ENCODE data around the gene BRD1. TPM values are rescaled to one million over a fixed set of nuclear protein-coding genes. Genes with fewer than 3 reads are reported as not detected.
"Not testable (repeated sequence)": the region's sequence is repeated elsewhere in the genome, so short reads cannot be mapped to it uniquely, and the experiment has no call there.

The BRD1 gene
- total and polyA plus RNA-seq, 7 donors = 12.6 to 52.6 (median 31.1) TPM

- H3K9me3 ChIP-seq = no peaks in the 10 kb centered on the region
- DNase-seq = peak; percentile 26
- no peak overlapping the region for H3K27ac ChIP-seq
- H3K4me1 ChIP-seq = peaks cover 0 to 65% (median 63%) of the 10 kb centered on the region in 4 donors
- H3K36me3 ChIP-seq = peaks cover 7 to 62% (median 34%) of the 10 kb centered on the region in 4 donors
- intact Hi-C loops (cut with DNase I) = loop anchor here (10.0 kb wide), 1 partner anchor 421 kb away; the partner anchor contains the start of gene SELENOO
- H3K27me3 ChIP-seq = no peaks in the 10 kb centered on the region
- H3K4me3 ChIP-seq = no peak overlapping the region
- TF ChIP-seq EP300 (IDR thresholded peaks at IDR 0.05) = no peak
- no peak for TF ChIP-seq POLR2AphosphoS5 (IDR thresholded peaks at IDR 0.05)
- TF ChIP-seq POLR2A (IDR thresholded peaks at IDR 0.05) = no peak
- no peak for TF ChIP-seq CTCF (IDR thresholded peaks at IDR 0.05)
- whole genome bisulfite sequencing, 2 donors = 93 to 94% methylated on average over 47 of the region's 47 CpGs
Measured at GRCh38 chr22:49783926-49784629, 43.6 kb downstream of the BRD1 start.

GRCh38 chr22:49783036-49783746, 44.5 kb downstream of the BRD1 start:
- H3K9me3 ChIP-seq = no peaks in the 10 kb centered on the region
- TF ChIP-seq POLR2A (IDR thresholded peaks at IDR 0.05) = no peak
- no peak for TF ChIP-seq EP300 (IDR thresholded peaks at IDR 0.05)
- TF ChIP-seq CTCF (IDR thresholded peaks at IDR 0.05) = no peak
- no peak for TF ChIP-seq POLR2AphosphoS5 (IDR thresholded peaks at IDR 0.05)
- H3K36me3 ChIP-seq = peaks cover 7 to 62% (median 34%) of the 10 kb centered on the region in 4 donors
- intact Hi-C loops (cut with DNase I) = loop anchor here (10.0 kb wide), 1 partner anchor 422 kb away; the partner anchor contains the start of gene SELENOO
- H3K27ac ChIP-seq = no peak overlapping the region
- H3K4me1 ChIP-seq = peaks cover 0 to 58% (median 54%) of the 10 kb centered on the region in 4 donors
- DNase-seq = no peak
- H3K27me3 ChIP-seq = no peaks in the 10 kb centered on the region
- 95 to 96% methylated on average over 27 to 28 of the region's 29 CpGs for WGBS, 2 donors
- H3K4me3 ChIP-seq = no peak overlapping the region

- H3K27ac ChIP-seq, H3K9me3 ChIP-seq, DNase-seq, H3K27me3 ChIP-seq, H3K4me3 ChIP-seq: not testable (repeated sequence)
- H3K36me3 ChIP-seq = peaks cover 2 to 58% (median 36%) of the 10 kb centered on the region in 4 donors
- intact Hi-C loops (cut with DNase I) = loop anchor here (10.0 kb wide), 1 partner anchor 423 kb away; the partner anchor contains the start of gene SELENOO
- peaks cover 0 to 53% (median 46%) of the 10 kb centered on the region in 4 donors for H3K4me1 ChIP-seq
- 97% methylated on average over 21 of the region's 21 CpGs for WGBS, 2 donors
Measured at GRCh38 chr22:49781886-49782285, 45.8 kb downstream of the BRD1 start.

- Histone ChIP-seq H3K27ac (peak overlapping the region in 2 of 4 donors; percentile 3 to 51), H3K36me3 (peaks cover 8 to 58% (median 36%) of the 10 kb centered on the region in 4 donors), H3K9me3 (no peaks in the 10 kb centered on the region), H3K4me1 (peaks cover 0 to 49% (median 43%) of the 10 kb centered on the region in 4 donors), H3K27me3 (no peaks in the 10 kb centered on the region), H3K4me3 (no peak overlapping the region)
- intact Hi-C loops (cut with DNase I) = loop anchor here (10.0 kb wide), 1 partner anchor 423 kb away; the partner anchor contains the start of gene SELENOO
- TF ChIP-seq EP300 (IDR thresholded peaks at IDR 0.05) = no peak
- no peak for TF ChIP-seq POLR2A (IDR thresholded peaks at IDR 0.05)
- TF ChIP-seq POLR2AphosphoS5 (IDR thresholded peaks at IDR 0.05) = no peak
- TF ChIP-seq CTCF (IDR thresholded peaks at IDR 0.05) = no peak
- 89 to 94% methylated on average over 16 of the region's 16 CpGs for WGBS, 2 donors
- no peak for DNase-seq
Measured at GRCh38 chr22:49781289-49781782, 46.3 kb downstream of the BRD1 start.

Data from sigmoid colon (tissue), 7 donors.